GM12801 (cell line): ENCODE measurements around the gene MYO7A.

Experiments
- CTCF ChIP-seq: IDR thresholded peaks from one replicate; pipeline ENCODE4 v1.5.1; 2011; ENCODE audit warnings: control low read depth; ENCODE audit not compliant: insufficient read length; ENCODE audit errors: extremely low read depth

The MYO7A gene

GRCh38 chr11:77156396-77157195, 28.6 kb downstream of the MYO7A start:
- no peak for TF ChIP-seq CTCF

GRCh38 chr11:77158041-77158695, 30.1 kb downstream of the MYO7A start:
- no peak for TF ChIP-seq CTCF

GRCh38 chr11:77159219-77159936, 31.3 kb downstream of the MYO7A start:
- no peak for TF ChIP-seq CTCF

- TF ChIP-seq CTCF, result no peak
Observed at GRCh38 chr11:77159937-77160495, 32.0 kb downstream of the MYO7A start.

- no peak for TF ChIP-seq CTCF
Observed at GRCh38 chr11:77163271-77163670, 35.2 kb downstream of the MYO7A start.

- no peak for TF ChIP-seq CTCF
Observed at GRCh38 chr11:77165066-77165465, 37.0 kb downstream of the MYO7A start.

GRCh38 chr11:77166021-77166420, 38.0 kb downstream of the MYO7A start:
- TF ChIP-seq CTCF, result no peak
